ENCODE results near the gene COX14.
A peak's percentile ranks its signal among the peaks of the same experiment; 100 is the strongest.

The COX14 gene

GRCh38 chr12:50110127-50110761 is 1.8 kb upstream of the COX14 start:
- peaks cover 15% of the 10 kb centered on the region for H3K4me1 ChIP-seq (ENCODE audit: control insufficient read depth, insufficient read depth, low read length, poor library complexity, severe bottlenecking)
- peak overlapping the region; percentile 4 for H3K27ac ChIP-seq (ENCODE audit: low read depth, low read length, severe bottlenecking)
- no peaks in the 10 kb centered on the region for H3K36me3 ChIP-seq (ENCODE audit: control insufficient read depth, insufficient read depth, low read length)
- H3K9me3 ChIP-seq (ENCODE audit: control insufficient read depth, low read length), result no peaks in the 10 kb centered on the region
- no peak overlapping the region for H3K4me3 ChIP-seq (ENCODE audit: extremely low read depth, insufficient read depth, low read length, poor library complexity, severe bottlenecking)
- 64 to 76% methylated on average over 5 to 6 of the region's 8 CpGs for WGBS, 2 experiments (ENCODE audit: insufficient coverage in 2 of 2)

GRCh38 chr12:50110762-50111351 is 1.2 kb upstream of the COX14 start:
- H3K9me3 ChIP-seq (ENCODE audit: control insufficient read depth, low read length), result no peaks in the 10 kb centered on the region
- H3K36me3 ChIP-seq (ENCODE audit: control insufficient read depth, insufficient read depth, low read length), result peaks cover 3% of the 10 kb centered on the region
- no peak overlapping the region for H3K4me3 ChIP-seq (ENCODE audit: extremely low read depth, insufficient read depth, low read length, poor library complexity, severe bottlenecking)
- H3K27ac ChIP-seq (ENCODE audit: low read depth, low read length, severe bottlenecking), result peak overlapping the region; percentile 75
- WGBS, 2 experiments (ENCODE audit: insufficient coverage in 2 of 2), result 44 to 46% methylated on average over 6 of the region's 7 CpGs
- peaks cover 15% of the 10 kb centered on the region for H3K4me1 ChIP-seq (ENCODE audit: control insufficient read depth, insufficient read depth, low read length, poor library complexity, severe bottlenecking)

GRCh38 chr12:50111395-50111692 is 692 bp upstream of the COX14 start:
- Histone ChIP-seq H3K4me3 (ENCODE audit: extremely low read depth, insufficient read depth, low read length, poor library complexity, severe bottlenecking) (peak overlapping the region; percentile 20), H3K36me3 (ENCODE audit: control insufficient read depth, insufficient read depth, low read length) (peaks cover 6% of the 10 kb centered on the region), H3K4me1 (ENCODE audit: control insufficient read depth, insufficient read depth, low read length, poor library complexity, severe bottlenecking) (peaks cover 15% of the 10 kb centered on the region), H3K27ac (ENCODE audit: low read depth, low read length, severe bottlenecking) (peak overlapping the region; percentile 75), H3K9me3 (ENCODE audit: control insufficient read depth, low read length) (no peaks in the 10 kb centered on the region)
- 4 to 11% methylated on average over 12 to 15 of the region's 19 CpGs for WGBS, 2 experiments (ENCODE audit: insufficient coverage in 2 of 2)

- WGBS, 2 experiments (ENCODE audit: insufficient coverage in 2 of 2), result 6 to 19% methylated on average over 16 to 21 of the region's 26 CpGs
- peaks cover 12% of the 10 kb centered on the region for H3K36me3 ChIP-seq (ENCODE audit: control insufficient read depth, insufficient read depth, low read length)
- peak overlapping the region; percentile 81 for H3K4me3 ChIP-seq (ENCODE audit: extremely low read depth, insufficient read depth, low read length, poor library complexity, severe bottlenecking)
- peaks cover 15% of the 10 kb centered on the region for H3K4me1 ChIP-seq (ENCODE audit: control insufficient read depth, insufficient read depth, low read length, poor library complexity, severe bottlenecking)
- H3K9me3 ChIP-seq (ENCODE audit: control insufficient read depth, low read length), result no peaks in the 10 kb centered on the region
- H3K27ac ChIP-seq (ENCODE audit: low read depth, low read length, severe bottlenecking), result peak overlapping the region; percentile 83
These were observed 601 bp downstream of the COX14 start for GRCh38 chr12:50112456-50113218.

- no peak overlapping the region for H3K27ac ChIP-seq (ENCODE audit: low read depth, low read length, severe bottlenecking)
- H3K4me1 ChIP-seq (ENCODE audit: control insufficient read depth, insufficient read depth, low read length, poor library complexity, severe bottlenecking), result no peaks in the 10 kb centered on the region
- no peaks in the 10 kb centered on the region for H3K9me3 ChIP-seq (ENCODE audit: control insufficient read depth, low read length)
- peaks cover 35% of the 10 kb centered on the region for H3K36me3 ChIP-seq (ENCODE audit: control insufficient read depth, insufficient read depth, low read length)
- no peak overlapping the region for H3K4me3 ChIP-seq (ENCODE audit: extremely low read depth, insufficient read depth, low read length, poor library complexity, severe bottlenecking)
- WGBS, 2 experiments (ENCODE audit: insufficient coverage in 2 of 2), result 88 to 93% methylated on average over 5 to 6 of the region's 6 CpGs
These were observed 5.1 kb downstream of the COX14 start for GRCh38 chr12:50117057-50117622.

GRCh38 chr12:50119387-50119786 is 7.4 kb downstream of the COX14 start:
- no CpG with 5 or more reads among the region's 2 CpGs for WGBS, 2 experiments (ENCODE audit: insufficient coverage in 2 of 2)
- Histone ChIP-seq H3K4me1 (ENCODE audit: control insufficient read depth, insufficient read depth, low read length, poor library complexity, severe bottlenecking) (no peaks in the 10 kb centered on the region), H3K9me3 (ENCODE audit: control insufficient read depth, low read length) (no peaks in the 10 kb centered on the region), H3K27ac (ENCODE audit: low read depth, low read length, severe bottlenecking) (no peak overlapping the region), H3K36me3 (ENCODE audit: control insufficient read depth, insufficient read depth, low read length) (peaks cover 47% of the 10 kb centered on the region), H3K4me3 (ENCODE audit: extremely low read depth, insufficient read depth, low read length, poor library complexity, severe bottlenecking) (no peak overlapping the region)

- Histone ChIP-seq H3K36me3 (ENCODE audit: control insufficient read depth, insufficient read depth, low read length) (peaks cover 51% of the 10 kb centered on the region), H3K4me1 (ENCODE audit: control insufficient read depth, insufficient read depth, low read length, poor library complexity, severe bottlenecking) (no peaks in the 10 kb centered on the region), H3K27ac (ENCODE audit: low read depth, low read length, severe bottlenecking) (no peak overlapping the region), H3K4me3 (ENCODE audit: extremely low read depth, insufficient read depth, low read length, poor library complexity, severe bottlenecking) (no peak overlapping the region), H3K9me3 (ENCODE audit: control insufficient read depth, low read length) (no peaks in the 10 kb centered on the region)
- 94 to 100% methylated on average over 2 to 3 of the region's 3 CpGs for WGBS, 2 experiments (ENCODE audit: insufficient coverage in 2 of 2)
These were observed 8.5 kb downstream of the COX14 start for GRCh38 chr12:50120521-50120920.

- H3K4me3 ChIP-seq (ENCODE audit: extremely low read depth, insufficient read depth, low read length, poor library complexity, severe bottlenecking), result no peak overlapping the region
- 84 to 92% methylated on average over 3 of the region's 3 CpGs for whole genome bisulfite sequencing, 2 experiments (ENCODE audit: insufficient coverage in 2 of 2)
- peaks cover 48% of the 10 kb centered on the region for H3K36me3 ChIP-seq (ENCODE audit: control insufficient read depth, insufficient read depth, low read length)
These were observed 8.9 kb downstream of the COX14 start for GRCh38 chr12:50120953-50121352.

GRCh38 chr12:50121641-50122040 is 9.6 kb downstream of the COX14 start:
- Histone ChIP-seq H3K27ac (ENCODE audit: low read depth, low read length, severe bottlenecking) (no peak overlapping the region), H3K4me3 (ENCODE audit: extremely low read depth, insufficient read depth, low read length, poor library complexity, severe bottlenecking) (no peak overlapping the region), H3K4me1 (ENCODE audit: control insufficient read depth, insufficient read depth, low read length, poor library complexity, severe bottlenecking) (no peaks in the 10 kb centered on the region), H3K9me3 (ENCODE audit: control insufficient read depth, low read length) (no peaks in the 10 kb centered on the region), H3K36me3 (ENCODE audit: control insufficient read depth, insufficient read depth, low read length) (peaks cover 44% of the 10 kb centered on the region)
- 54 to 100% methylated on average over 2 to 3 of the region's 5 CpGs for WGBS, 2 experiments (ENCODE audit: insufficient coverage in 2 of 2)

More at GRCh38 chr12:50120953-50121352, 8.9 kb downstream of the COX14 start:
- Histone ChIP-seq H3K4me1 (ENCODE audit: control insufficient read depth, insufficient read depth, low read length, poor library complexity, severe bottlenecking) (no peaks in the 10 kb centered on the region), H3K27ac (ENCODE audit: low read depth, low read length, severe bottlenecking) (no peak overlapping the region), H3K9me3 (ENCODE audit: control insufficient read depth, low read length) (no peaks in the 10 kb centered on the region)

GRCh38 chr12:50123203-50123602 is 11.2 kb downstream of the COX14 start:
- no peaks in the 10 kb centered on the region for H3K9me3 ChIP-seq (ENCODE audit: control insufficient read depth, low read length)
- H3K4me3 ChIP-seq (ENCODE audit: extremely low read depth, insufficient read depth, low read length, poor library complexity, severe bottlenecking), result no peak overlapping the region
- H3K4me1 ChIP-seq (ENCODE audit: control insufficient read depth, insufficient read depth, low read length, poor library complexity, severe bottlenecking), result no peaks in the 10 kb centered on the region
- H3K36me3 ChIP-seq (ENCODE audit: control insufficient read depth, insufficient read depth, low read length), result peaks cover 55% of the 10 kb centered on the region
- no peak overlapping the region for H3K27ac ChIP-seq (ENCODE audit: low read depth, low read length, severe bottlenecking)
- 100% methylated on average over 1 of the region's 2 CpGs; no CpG with 5 or more reads in 1 of the 2 experiments for WGBS, 2 experiments (ENCODE audit: insufficient coverage in 2 of 2)

Measured in mesodermal cell (in vitro differentiated cells).